Sigmoid colon (tissue), 4 donors: ENCODE measurements around the gene HMGCL.

ENCODE experiments used
- CTCF ChIP-seq, 4 experiments: fragments of 450-650 bp in 3 of 4; fragments of 200-600 bp in 1 of 4; IDR thresholded peaks; one replicate each; pipeline ENCODE4 v1.5.1; 2016 to 2019; ENCODE audit warnings: antibody characterized with exemption in 4 of 4, mild to moderate bottlenecking in 3 of 4, moderate library complexity in 2 of 4
- POLR2A ChIP-seq, 2 donors: fragments of 450-650 bp; IDR thresholded peaks; one replicate each; pipeline ENCODE4 v1.6.1; 2016; ENCODE audit warnings: antibody characterized with exemption in 2 of 2, mild to moderate bottlenecking in 2 of 2, moderate library complexity in 2 of 2
- POLR2AphosphoS5 ChIP-seq, 4 donors: sonication (generic); formaldehyde crosslinking; IDR thresholded peaks; one replicate each; pipeline ENCODE4 v1.6.1; 2017; ENCODE audit warnings: antibody characterized with exemption in 4 of 4

DNA sequence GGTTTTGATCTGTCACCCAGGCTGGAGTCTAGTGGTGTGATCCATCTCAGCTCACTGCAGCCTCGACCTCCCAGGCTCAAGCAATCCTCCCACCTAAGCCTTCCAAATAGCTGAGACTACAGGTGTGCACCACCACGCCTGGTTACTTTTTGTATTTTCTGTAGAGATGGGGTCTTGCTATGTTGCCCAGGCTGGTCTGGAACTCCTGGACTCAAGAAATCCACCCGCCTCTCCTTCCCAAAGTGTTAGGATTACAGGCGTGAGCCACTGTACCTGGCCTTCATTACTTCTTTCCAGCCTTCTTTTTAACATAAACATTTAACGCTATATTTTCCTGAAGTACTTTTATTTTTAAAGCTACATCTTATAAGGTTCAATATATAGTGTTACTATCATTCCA, 18.4 kb upstream of the HMGCL start:
- TF ChIP-seq POLR2AphosphoS5 (IDR thresholded peaks at IDR 0.05) (no peak), CTCF (IDR thresholded peaks at IDR 0.05) (no peak), POLR2A (IDR thresholded peaks at IDR 0.05) (no peak)
